ENCODE results near the gene RNF112.

The RNF112 gene

GRCh38 chr17:19388791-19389785 is 21.9 kb upstream of the RNF112 start:
- DNase-seq, result no peak

DNA sequence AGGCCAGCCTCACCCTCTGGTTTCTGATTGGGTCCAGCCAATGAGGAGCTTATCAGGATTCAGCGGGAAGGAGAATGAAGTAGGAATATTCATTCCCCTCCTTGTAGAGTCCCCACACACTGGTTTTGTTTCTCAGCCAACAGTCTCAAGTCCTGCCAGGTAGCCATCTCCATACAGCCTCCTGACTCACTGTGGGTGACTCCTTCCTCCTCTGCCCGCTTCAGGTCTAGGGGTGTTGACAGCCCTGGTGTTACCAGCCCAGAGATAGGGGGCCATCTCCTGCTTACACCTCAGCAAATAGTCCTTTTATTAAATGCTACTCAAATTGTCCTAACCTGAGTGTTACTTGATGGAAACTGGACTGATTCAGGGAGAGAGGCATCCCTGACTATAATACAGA is 20.1 kb upstream of the RNF112 start:
- DNase-seq, result no peak

- DNase-seq, result no peak
Observed at GRCh38 chr17:19391432-19391831, 19.6 kb upstream of the RNF112 start.

GRCh38 chr17:19392303-19392702 is 18.7 kb upstream of the RNF112 start:
- DNase-seq, result no peak

DNA sequence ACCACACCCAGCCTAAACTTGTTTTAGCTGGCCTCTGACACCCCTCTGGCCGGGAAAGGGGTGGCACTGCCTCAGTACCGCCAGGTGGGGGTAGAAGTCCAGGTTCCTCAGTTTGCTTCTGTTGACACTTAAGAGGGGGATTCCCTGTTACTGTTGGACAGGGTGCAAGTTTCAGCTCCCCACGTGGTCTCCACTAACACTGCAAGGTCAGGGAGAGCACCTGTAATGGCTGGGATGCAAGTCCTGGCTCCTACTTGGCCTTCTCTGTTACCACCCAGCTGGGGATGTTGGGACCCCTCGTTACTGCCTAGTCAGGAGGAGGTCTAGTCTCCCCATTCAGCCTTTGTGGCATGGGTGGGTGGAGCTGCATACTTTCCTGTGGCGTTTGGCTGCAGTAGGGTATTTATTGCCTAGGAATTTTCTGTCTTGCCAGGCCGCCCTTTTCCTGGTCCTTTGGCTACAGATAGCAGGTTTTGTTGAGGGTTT is 13.4 kb upstream of the RNF112 start:
- DNase-seq, result no peak

DNA sequence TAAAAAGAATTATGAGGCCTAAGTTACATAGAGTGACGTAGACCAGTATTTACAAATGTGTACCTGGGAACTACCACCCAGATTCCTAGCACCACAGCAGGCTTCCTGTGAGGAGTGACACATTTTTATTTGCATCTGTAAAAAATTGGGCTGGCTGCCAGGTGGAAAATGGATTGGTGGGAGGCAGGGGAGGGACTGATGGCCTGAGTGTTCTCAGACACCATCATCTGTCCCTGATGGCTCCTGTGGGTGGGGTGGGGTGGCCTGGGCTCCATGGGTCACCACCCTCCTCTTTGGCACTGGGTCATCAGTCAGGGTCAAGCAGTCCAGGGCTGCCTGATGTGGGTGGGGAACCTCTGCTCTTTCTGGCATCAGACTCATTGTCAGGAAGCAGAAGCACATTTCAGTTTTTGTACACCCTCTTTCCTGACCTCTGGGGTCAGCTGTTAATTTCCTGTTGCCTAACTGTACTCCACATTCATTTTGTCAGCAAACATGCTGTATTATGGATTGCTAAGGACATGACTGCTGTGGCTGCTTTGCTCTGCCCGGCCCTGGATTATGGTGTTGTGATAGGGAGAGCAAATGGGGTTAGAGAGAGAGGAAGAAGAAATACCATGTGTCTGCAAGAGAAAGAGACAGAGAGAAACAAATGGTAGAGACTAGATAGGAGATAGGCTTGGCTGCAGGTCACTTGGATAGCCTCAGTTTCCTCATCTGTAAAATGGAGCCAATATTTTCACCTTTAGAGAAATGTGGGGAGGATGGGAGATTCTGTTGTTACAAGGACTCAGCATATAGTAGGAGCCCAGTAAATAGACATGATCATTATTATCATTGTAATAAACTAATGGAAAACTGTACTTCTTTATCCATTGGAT is 12.5 kb upstream of the RNF112 start:
- DNase-seq, result no peak

DNA sequence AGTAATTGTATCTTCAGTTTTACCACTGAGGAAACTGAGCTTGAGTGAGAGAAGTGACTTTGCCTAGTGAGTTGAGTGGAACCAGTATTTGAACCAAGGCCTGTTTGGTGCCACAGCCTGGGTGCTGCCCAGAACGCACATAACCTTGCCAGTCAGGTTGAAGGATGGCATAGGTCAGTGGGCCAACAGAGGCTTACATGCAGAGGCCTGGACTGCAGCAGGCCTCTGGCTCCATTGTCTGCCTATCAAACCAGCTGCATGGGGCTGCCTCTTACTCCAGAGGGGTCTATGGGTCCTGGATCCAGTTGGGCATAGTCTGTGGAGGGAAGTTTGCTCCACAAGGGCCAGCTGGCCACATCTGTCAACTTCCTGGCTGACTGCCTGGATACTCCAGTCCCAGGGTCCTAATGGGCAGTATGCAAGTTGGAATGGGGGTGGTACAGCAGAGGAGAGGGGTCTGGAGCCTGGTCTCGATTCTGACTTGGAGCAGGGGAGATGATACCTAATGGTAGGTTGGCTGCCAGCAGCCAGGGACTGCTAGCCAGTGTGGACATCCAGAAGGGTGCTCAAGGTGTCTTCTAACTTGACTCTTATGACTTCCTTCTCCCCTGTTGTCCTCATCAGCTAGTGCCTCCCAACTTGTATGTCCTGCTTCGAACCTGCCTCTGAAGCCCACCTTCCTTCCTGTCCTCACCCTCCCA is 11.1 kb upstream of the RNF112 start:
- no peak for DNase-seq

- no peak for DNase-seq
Observed at GRCh38 chr17:19401321-19402010, 9.6 kb upstream of the RNF112 start.

GRCh38 chr17:19402171-19402570 is 8.9 kb upstream of the RNF112 start:
- no peak for DNase-seq

DNA sequence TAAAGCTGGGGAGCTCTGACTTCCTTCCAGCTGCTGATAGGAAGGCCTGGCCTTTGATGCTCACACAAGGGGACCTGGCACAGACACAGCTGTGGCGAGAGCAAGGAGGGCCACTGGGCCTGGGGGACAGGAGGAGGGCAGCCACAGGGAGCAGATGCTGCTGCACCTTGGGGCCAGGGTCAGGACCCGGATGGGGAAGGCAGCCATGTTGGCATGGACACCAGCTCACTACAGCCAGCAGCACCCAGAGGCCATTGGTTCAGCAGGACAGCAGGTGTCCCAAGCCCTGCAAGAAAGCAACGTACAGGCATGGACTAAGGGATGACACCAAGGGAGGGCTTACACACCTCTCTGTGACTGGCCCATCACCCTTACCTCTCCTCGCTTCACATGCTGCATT is 8.0 kb upstream of the RNF112 start:
- no peak for DNase-seq

- no peak for DNase-seq
Observed at GRCh38 chr17:19404264-19404663, 6.8 kb upstream of the RNF112 start.

DNA sequence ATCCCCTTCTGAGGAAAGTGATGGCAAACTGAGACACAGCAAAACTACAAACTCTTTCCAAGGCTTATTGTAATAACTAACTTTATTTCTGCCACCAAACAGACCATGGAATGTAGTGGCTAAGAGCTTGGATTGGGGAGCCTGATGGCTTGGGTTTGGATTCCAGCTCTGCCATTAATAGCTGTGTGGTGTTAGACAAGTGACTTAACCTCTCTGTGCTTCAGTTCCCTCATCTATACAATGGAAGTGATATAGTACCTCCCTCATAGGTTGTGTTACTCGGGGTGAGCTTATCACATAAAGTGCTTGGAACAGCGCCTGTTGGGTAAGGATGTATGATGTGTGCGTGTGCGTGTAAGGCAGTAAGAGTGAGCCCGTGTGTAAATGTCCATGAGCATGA is 5.9 kb upstream of the RNF112 start:
- no peak for DNase-seq

DNA sequence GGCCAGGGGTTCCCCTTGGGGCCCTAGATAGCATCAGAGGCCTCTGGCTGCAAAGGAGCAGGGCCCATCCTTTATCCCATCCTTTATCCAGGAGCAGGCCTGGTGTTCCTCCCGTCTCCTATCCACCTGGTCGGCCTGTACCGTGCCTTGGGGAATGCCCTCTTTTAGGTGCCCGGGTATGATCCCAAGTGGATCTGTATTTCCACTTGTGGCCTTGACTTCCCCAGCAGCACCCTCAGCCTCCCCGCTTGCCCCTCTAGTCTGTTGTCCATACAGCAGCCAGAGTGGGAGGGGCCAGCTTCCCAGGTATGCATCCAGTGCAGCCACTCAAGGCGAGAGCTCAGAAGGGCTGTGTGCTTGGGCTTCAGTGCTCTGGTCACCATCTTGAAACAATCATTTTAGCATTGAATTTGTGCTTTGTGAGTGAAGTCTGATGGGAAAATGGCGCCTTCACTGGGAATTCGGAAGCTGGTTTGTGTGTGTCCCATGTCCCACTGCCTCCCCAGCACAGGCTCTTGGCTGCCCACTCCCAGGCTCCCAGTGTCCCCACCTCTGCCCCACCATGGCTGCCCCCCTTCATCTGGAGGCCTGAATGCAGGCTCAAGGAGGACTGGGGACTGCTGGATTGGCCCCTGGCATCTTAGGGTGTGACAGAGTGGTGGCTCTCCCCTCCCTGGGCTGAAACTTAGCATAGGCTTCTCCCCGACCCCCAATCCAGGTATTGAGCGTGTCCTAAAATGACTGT is 3.3 kb upstream of the RNF112 start:
- DNase-seq, result no peak

- no peak for DNase-seq
Observed at GRCh38 chr17:19408346-19408710, 2.7 kb upstream of the RNF112 start.

DNA sequence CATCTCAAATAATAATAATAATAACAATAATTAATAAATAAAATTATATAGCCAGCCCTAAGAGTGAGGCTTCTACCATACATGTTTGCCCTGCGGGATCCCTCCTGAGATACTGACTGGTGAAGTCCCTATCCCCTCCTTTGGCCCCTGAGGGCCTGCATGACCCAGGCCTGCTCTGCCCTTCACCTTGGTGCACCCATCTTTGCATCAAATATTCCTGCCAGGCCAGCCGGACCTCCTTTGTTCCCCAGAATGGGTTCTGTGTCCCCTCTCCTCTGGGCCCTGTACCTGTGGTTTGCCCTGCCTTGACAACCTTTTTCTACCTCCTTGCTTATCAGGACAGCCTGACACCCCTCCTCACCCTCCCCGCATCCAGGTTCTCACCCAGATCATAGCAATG is 2.0 kb upstream of the RNF112 start:
- no peak for DNase-seq

GRCh38 chr17:19409509-19409908 is 1.5 kb upstream of the RNF112 start:
- no peak for DNase-seq

DNA sequence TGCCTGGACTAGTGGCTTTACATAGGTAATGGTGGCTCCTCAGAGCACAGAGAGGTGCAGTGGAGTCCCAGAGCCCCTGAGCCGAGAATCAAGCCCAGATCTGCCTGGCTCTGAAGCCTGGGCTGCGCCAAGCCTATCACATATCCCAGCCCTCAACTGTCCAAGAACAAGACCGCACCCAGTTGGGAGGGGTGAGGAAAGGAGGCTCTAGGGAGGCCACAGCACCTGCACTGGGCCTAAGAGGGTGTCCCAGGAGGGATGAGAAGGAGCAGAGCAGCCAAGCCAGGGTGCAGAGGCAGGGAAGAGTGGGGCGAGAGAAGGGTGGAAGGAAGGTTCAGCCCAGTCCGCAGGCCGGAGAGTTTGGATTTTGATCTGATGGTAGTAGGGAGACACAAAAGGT is 941 bp upstream of the RNF112 start:
- no peak for DNase-seq

GRCh38 chr17:19411631-19412030 is 599 bp downstream of the RNF112 start:
- peak; percentile 70 for DNase-seq

DNA sequence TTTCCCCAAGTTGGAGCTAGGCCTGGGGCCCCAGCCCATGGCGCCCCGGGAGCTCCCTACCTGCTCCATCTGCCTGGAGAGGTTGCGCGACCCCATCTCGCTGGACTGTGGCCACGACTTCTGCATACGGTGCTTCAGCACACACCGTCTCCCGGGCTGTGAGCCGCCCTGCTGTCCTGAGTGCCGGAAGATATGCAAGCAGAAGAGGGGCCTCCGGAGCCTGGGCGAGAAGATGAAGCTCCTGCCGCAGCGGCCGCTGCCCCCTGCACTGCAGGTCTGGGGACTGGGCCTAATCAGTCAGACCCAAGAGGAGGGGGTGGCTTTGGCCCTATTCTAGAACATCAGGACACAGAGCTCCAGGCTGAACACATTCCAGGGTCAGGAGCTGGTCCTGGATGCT is 1.5 kb downstream of the RNF112 start:
- DNase-seq, result no peak

DNA sequence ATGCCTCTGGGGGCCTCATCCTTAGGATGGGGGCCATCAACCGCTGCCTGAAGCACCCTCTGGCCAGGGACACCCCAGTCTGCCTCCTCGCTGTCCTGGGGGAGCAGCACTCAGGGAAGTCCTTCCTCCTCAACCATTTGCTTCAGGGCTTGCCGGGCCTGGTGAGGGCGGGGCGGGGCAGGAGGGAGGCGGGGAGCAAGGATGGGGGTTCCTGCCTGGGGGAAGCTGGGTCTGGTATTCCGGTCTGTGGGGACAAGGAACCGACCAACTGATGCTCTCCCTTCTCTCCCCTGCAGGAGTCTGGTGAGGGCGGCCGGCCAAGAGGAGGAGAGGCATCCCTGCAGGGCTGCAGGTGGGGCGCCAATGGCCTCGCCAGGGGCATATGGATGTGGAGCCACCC is 2.0 kb downstream of the RNF112 start:
- DNase-seq, result no peak

DNA sequence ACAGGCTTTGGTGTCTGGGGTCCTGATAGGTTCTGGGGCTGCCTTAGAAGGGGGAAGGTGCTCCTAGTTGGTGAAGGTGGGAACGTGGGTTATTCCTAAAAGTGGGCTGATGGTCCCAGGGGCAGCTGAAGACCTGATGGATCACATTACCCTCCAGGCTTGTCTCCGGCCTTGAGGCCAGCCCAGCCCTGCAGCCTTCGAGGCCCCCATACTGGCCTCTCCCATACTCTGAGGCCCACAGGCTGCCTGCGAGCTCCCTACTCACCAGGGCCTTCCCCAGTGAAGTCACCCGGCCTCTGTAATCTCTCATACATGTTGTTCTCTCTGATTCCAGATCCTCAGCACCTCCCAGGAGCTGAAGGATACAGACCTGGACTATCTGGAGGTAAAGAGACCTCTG is 2.7 kb downstream of the RNF112 start:
- DNase-seq, result no peak
